ENCODE results near the gene HEPACAM2. TPM values are rescaled to one million over a fixed set of nuclear protein-coding genes. Genes with fewer than 3 reads are reported as not detected.

HEPACAM2 gene
- total RNA-seq, 1 experiment from 2014 or later: not detected

DNA sequence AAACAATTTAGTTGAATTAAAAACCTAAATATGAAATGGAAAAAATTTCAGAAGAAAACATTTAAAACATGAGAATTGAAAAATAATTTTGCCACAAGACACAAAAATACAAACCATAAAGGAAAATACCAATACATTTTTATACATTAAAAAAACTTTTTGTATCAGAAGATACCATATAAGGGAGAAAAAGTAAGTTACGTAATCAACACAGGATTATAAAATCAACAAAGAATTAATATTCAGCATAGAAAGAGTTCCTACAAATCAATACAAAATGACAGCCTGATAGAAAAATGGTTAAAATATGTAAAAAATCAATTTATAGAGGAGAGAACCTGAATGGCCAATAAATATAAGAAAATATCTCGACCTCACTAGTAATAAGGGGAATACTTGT, 61.5 kb downstream of the HEPACAM2 start:
- Histone ChIP-seq H3K79me1 (ENCODE audit: insufficient read depth, low read depth, low read length, poor library complexity, severe bottlenecking) (no peaks in the 10 kb centered on the region), H3K79me2 (ENCODE audit: insufficient read depth, low read length) (no peaks in the 10 kb centered on the region), H3K14ac (ENCODE audit: insufficient read depth, low read length) (no peak overlapping the region), H2AFZ (ENCODE audit: low read length) (no peak overlapping the region), H2BK15ac (ENCODE audit: low read depth, low read length) (no peak overlapping the region), H4K20me1 (ENCODE audit: control insufficient read depth, insufficient read depth, insufficient read length) (no peaks in the 10 kb centered on the region), H4K8ac (replicated peaks; ENCODE audit: insufficient read length, low read depth, low read length) (no peak overlapping the region), H3K23me2 (ENCODE audit: insufficient read length, low read depth, low read length, poor library complexity, severe bottlenecking) (no peaks in the 10 kb centered on the region), H3K23ac (ENCODE audit: insufficient read length, low read depth, low read length) (no peak overlapping the region), H3K4me1 (ENCODE audit: insufficient read depth, low read length) (no peaks in the 10 kb centered on the region), H3K4me2 (ENCODE audit: insufficient read depth, insufficient read length, low read length) (no peak overlapping the region), H3K56ac (ENCODE audit: insufficient read length, low read depth, low read length) (no peak overlapping the region), H3K18ac (ENCODE audit: insufficient read length, low read depth, low read length) (no peak overlapping the region), H3K27me3 (ENCODE audit: insufficient read depth, low read length) (no peaks in the 10 kb centered on the region), H3K9me3 (ENCODE audit: control insufficient read depth, low read depth, low read length) (no peaks in the 10 kb centered on the region), H4K5ac (ENCODE audit: insufficient read length, low read depth, low read length) (no peak overlapping the region), H3T11ph (ENCODE audit: low read length) (no peak overlapping the region), H2BK12ac (ENCODE audit: insufficient read length, low read depth, low read length) (no peak overlapping the region), H2BK120ac (ENCODE audit: low read depth, low read length, poor library complexity, severe bottlenecking) (no peak overlapping the region), H2BK5ac (ENCODE audit: insufficient read length, low read length) (no peak overlapping the region), H2AK5ac (ENCODE audit: insufficient read length, low read length) (no peak overlapping the region), H3K9ac (ENCODE audit: extremely low read depth, insufficient read length, low read length) (no peak overlapping the region), H3K4ac (ENCODE audit: low read depth, low read length) (no peak overlapping the region), H2BK20ac (ENCODE audit: low read depth, low read length, poor library complexity, severe bottlenecking) (no peak overlapping the region), H3K27ac (ENCODE audit: insufficient read length, low read depth, low read length) (no peak overlapping the region), H4K91ac (ENCODE audit: insufficient read length, low read depth, low read length) (no peak overlapping the region)
- TF ChIP-seq, protein P1, sequence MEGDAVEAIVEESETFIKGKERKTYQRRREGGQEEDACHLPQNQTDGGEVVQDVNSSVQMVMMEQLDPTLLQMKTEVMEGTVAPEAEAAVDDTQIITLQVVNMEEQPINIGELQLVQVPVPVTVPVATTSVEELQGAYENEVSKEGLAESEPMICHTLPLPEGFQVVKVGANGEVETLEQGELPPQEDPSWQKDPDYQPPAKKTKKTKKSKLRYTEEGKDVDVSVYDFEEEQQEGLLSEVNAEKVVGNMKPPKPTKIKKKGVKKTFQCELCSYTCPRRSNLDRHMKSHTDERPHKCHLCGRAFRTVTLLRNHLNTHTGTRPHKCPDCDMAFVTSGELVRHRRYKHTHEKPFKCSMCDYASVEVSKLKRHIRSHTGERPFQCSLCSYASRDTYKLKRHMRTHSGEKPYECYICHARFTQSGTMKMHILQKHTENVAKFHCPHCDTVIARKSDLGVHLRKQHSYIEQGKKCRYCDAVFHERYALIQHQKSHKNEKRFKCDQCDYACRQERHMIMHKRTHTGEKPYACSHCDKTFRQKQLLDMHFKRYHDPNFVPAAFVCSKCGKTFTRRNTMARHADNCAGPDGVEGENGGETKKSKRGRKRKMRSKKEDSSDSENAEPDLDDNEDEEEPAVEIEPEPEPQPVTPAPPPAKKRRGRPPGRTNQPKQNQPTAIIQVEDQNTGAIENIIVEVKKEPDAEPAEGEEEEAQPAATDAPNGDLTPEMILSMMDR (conservative IDR thresholded peaks at IDR 0.05): no peak
- Mint-ChIP-seq H3K4me1 (no peaks in the 10 kb centered on the region), H3K27me3 (ENCODE audit: low read depth) (peaks cover 34% of the 10 kb centered on the region), H3K36me3 (ENCODE audit: insufficient read depth in 1 of 3, low read depth in 3 of 3) (no peaks in the 10 kb centered on the region), H3K9me3 (no peaks in the 10 kb centered on the region), H3K4me3 (no peak overlapping the region), H3K27ac (no peak overlapping the region)
- WGBS (ENCODE audit: extremely low coverage, insufficient read length, low lambda C conversion rate): no CpG with 5 or more reads among the region's 2 CpGs
- DNase-seq: no peak
